ENCODE results near the gene HERC2. TPM values are rescaled to one million over a fixed set of nuclear protein-coding genes. Genes with fewer than 3 reads are reported as not detected.

Gene HERC2
- total and polyA plus RNA-seq, 2 of the 8 experiments (the other 6 are each of a cell fraction or from before 2014, with no cell fraction given): 83.0 to 88.7 TPM

DNA sequence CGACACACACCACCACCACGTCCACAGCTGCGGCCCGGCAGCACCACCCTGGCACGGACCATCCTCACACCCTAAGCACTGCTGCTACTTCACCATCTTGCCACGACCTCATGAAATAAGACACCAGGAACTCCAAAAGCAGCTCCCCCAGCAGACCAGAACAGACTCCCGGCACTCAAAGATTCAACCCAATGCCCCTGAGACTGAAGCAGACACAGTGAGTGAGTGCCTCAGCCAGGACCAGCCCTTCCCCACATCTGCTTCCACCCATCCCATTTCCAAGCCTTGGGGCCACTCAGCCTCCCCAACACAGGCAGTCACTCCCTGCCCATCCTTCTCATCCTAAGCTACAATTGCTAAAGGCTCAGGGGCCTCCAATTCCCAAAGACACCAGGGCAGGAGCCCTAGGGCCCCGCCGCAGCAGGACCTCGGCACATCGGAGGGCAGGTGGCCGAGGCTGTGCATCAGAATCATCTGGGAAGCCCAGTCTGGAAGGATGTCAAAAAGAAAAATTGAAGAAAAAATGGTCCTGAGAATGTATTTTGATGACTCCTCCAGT, 204.5 kb downstream of the HERC2 start:
- Histone ChIP-seq H2BK120ac (replicated peaks; ENCODE audit: low read depth, low read length) (no peak overlapping the region), H3K9me3 (ENCODE audit: insufficient read depth in 2 of 2, low read depth in 1 of 2, low read length in 1 of 2) (no peaks in the 10 kb centered on the region), H4K91ac (replicated peaks; ENCODE audit: insufficient read length, low read length) (no peak overlapping the region), H3K27ac (ENCODE audit: low read depth, low read length) (no peak overlapping the region), H2AFZ (ENCODE audit: low read length) (no peak overlapping the region), H3K79me2 (ENCODE audit: control insufficient read depth in 1 of 2, insufficient read depth in 2 of 2, low read length in 2 of 2) (no peaks in the 10 kb centered on the region), H3K4me2 (ENCODE audit: insufficient read depth in 1 of 2, low read depth in 2 of 2, low read length in 2 of 2) (no peak overlapping the region), H3K27me3 (replicated peaks in 1 of 4; ENCODE audit: control insufficient read depth in 3 of 4, extremely low read depth in 1 of 4, insufficient read depth in 3 of 4, low read length in 3 of 4) (no peaks in the 10 kb centered on the region), H4K8ac (ENCODE audit: extremely low read depth, insufficient read depth, low read length) (no peak overlapping the region), H2AK5ac (ENCODE audit: low read depth, low read length) (no peak overlapping the region), H3K36me3 (ENCODE audit: control insufficient read depth in 2 of 4, insufficient read depth in 4 of 4, low read length in 3 of 4) (peaks cover 18 to 45% (median 37%) of the 10 kb centered on the region in 4 experiments; a peak in 7 of 8 replicates), H3K56ac (replicated peaks; ENCODE audit: insufficient read length, low read depth, low read length) (no peak overlapping the region), H3K4me1 (replicated peaks in 1 of 4; ENCODE audit: control insufficient read depth in 3 of 4, insufficient read depth in 4 of 4, low read length in 3 of 4) (no peaks in the 10 kb centered on the region), H2BK12ac (ENCODE audit: low read depth, low read length) (no peak overlapping the region), H3K23ac (ENCODE audit: insufficient read length) (no peak overlapping the region), H2BK5ac (ENCODE audit: low read depth, low read length) (no peak overlapping the region; the same call in 1 of the 2 replicates), H3K23me2 (ENCODE audit: low read depth, low read length) (no peaks in the 10 kb centered on the region), H2BK15ac (ENCODE audit: low read length) (no peak overlapping the region), H4K20me1 (replicated peaks in 1 of 2; ENCODE audit: control insufficient read depth in 1 of 2, insufficient read depth in 2 of 2, low read length in 2 of 2) (peaks cover 0 to 9% of the 10 kb centered on the region in 2 experiments), H3K4ac (replicated peaks; ENCODE audit: insufficient read length, low read depth, low read length) (no peak overlapping the region), H3K14ac (ENCODE audit: insufficient read length) (no peak overlapping the region), H2BK20ac (ENCODE audit: low read length) (no peak overlapping the region), H3K18ac (ENCODE audit: extremely low read depth, low read length) (no peak overlapping the region), H3K9ac (replicated peaks in 1 of 4; ENCODE audit: extremely low read depth in 1 of 4, low read depth in 3 of 4, low read length in 3 of 4) (no peak overlapping the region), H4K5ac (ENCODE audit: insufficient read length, low read depth, low read length) (no peak overlapping the region), H3K79me1 (ENCODE audit: low read depth, low read length) (no peaks in the 10 kb centered on the region), H3K4me3 (ENCODE audit: extremely low read depth in 1 of 4, insufficient read depth in 2 of 4, low read depth in 3 of 4, low read length in 4 of 4) (no peak overlapping the region)
- FAIRE-seq: no peak
- 95% methylated on average over 12 of the region's 12 CpGs; no CpG with 5 or more reads in 1 of the 2 experiments for WGBS, 2 experiments (ENCODE audit: extremely low coverage in 1 of 2, insufficient coverage in 1 of 2, insufficient read length in 1 of 2, insufficient replicate concordance in 2 of 2, low coverage in 1 of 2, low lambda C conversion rate in 2 of 2, missing lambda C conversion rate in 1 of 2)
- ChIA-PET CTCF (ENCODE audit: partially characterized antibody) (interaction anchor here (0.6 to 5.2 kb wide), 5 partner anchors 8 to 1057 kb away, joined by 3 to 52 read pairs (median 4); no protein-coding TSS in a partner anchor), POLR2A (ENCODE audit: partially characterized antibody) (no interaction called here)
- DNase-seq (ENCODE audit: low read depth in 1 of 2, low spot score in 2 of 2): no peak
- TF ChIP-seq EGR1 (IDR thresholded peaks at IDR 0.05; ENCODE audit: borderline replicate concordance, low read depth, low read length) (no peak), TCF12 (IDR thresholded peaks at IDR 0.05; ENCODE audit: low read depth, low read length) (no peak), BCL11A (IDR thresholded peaks at IDR 0.05; ENCODE audit: low read depth in 2 of 2, low read length in 2 of 2) (no peak), RNF2 (IDR thresholded peaks at IDR 0.05; ENCODE audit: borderline replicate concordance, low read depth, low read length, missing control alignments, poor library complexity, severe bottlenecking) (no peak), POU5F1 (IDR thresholded peaks at IDR 0.05; ENCODE audit: low read depth, low read length) (no peak), BRCA1 (IDR thresholded peaks at IDR 0.05; ENCODE audit: low read depth, low read length) (no peak), POLR2AphosphoS5 (IDR thresholded peaks at IDR 0.05; ENCODE audit: low read depth, low read length) (no peak; the same call in 1 of the 2 replicates), FOSL1 (IDR thresholded peaks at IDR 0.05; ENCODE audit: insufficient read depth, low read depth, low read length) (no peak), TAF1 (IDR thresholded peaks at IDR 0.05; ENCODE audit: low read depth, low read length) (no peak), CREB1 (IDR thresholded peaks at IDR 0.05) (no peak), TAF7 (optimal IDR thresholded peaks at IDR 0.05; ENCODE audit: borderline replicate concordance, low read depth, low read length) (no peak), SIRT6 (IDR thresholded peaks at IDR 0.05; ENCODE audit: low read length) (no peak)
- TF ChIP-seq, protein P1, sequence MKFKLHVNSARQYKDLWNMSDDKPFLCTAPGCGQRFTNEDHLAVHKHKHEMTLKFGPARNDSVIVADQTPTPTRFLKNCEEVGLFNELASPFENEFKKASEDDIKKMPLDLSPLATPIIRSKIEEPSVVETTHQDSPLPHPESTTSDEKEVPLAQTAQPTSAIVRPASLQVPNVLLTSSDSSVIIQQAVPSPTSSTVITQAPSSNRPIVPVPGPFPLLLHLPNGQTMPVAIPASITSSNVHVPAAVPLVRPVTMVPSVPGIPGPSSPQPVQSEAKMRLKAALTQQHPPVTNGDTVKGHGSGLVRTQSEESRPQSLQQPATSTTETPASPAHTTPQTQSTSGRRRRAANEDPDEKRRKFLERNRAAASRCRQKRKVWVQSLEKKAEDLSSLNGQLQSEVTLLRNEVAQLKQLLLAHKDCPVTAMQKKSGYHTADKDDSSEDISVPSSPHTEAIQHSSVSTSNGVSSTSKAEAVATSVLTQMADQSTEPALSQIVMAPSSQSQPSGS (IDR thresholded peaks at IDR 0.05; ENCODE audit: low read length): no peak
